ENCODE measurements around the gene FAM89B.
A peak's percentile ranks its signal among the peaks of the same experiment; 100 is the strongest.

The FAM89B gene

GRCh38 chr11:65575568-65576231, 3.4 kb downstream of the FAM89B start, which contains the start of gene EHBP1L1:
Gene EHBP1L1, plus strand, starts transcription at chr11:65576053. Its CDS starts 250 bp downstream, at chr11:65576303.
- FAIRE-seq: no peak

- FAIRE-seq: no peak
These were observed 4.0 kb downstream of the FAM89B start for GRCh38 chr11:65576232-65576866.

- FAIRE-seq: no peak
These were observed 4.8 kb downstream of the FAM89B start for GRCh38 chr11:65576867-65577755.

- no peak for FAIRE-seq
These were observed 5.4 kb downstream of the FAM89B start for GRCh38 chr11:65577756-65578109.

GRCh38 chr11:65578134-65578533, 5.8 kb downstream of the FAM89B start:
- FAIRE-seq: no peak

- FAIRE-seq: no peak
These were observed 6.3 kb downstream of the FAM89B start for GRCh38 chr11:65578667-65579066.

GRCh38 chr11:65579291-65579690, 7.0 kb downstream of the FAM89B start:
- FAIRE-seq: no peak

- no peak for FAIRE-seq
These were observed 7.8 kb downstream of the FAM89B start for GRCh38 chr11:65580031-65580692.

GRCh38 chr11:65580756-65581155, 8.4 kb downstream of the FAM89B start:
- FAIRE-seq: no peak

- FAIRE-seq: no peak
These were observed 9.6 kb downstream of the FAM89B start for GRCh38 chr11:65581928-65582327.

- FAIRE-seq: no peak
These were observed 11.3 kb downstream of the FAM89B start for GRCh38 chr11:65583589-65583988.

- FAIRE-seq: no peak
These were observed 11.8 kb downstream of the FAM89B start for GRCh38 chr11:65584106-65584505.

GRCh38 chr11:65584723-65585171, 12.4 kb downstream of the FAM89B start:
- no peak for FAIRE-seq

- no peak for FAIRE-seq
These were observed 13.3 kb downstream of the FAM89B start for GRCh38 chr11:65585396-65586246.

GRCh38 chr11:65586247-65586630, 13.9 kb downstream of the FAM89B start:
- FAIRE-seq: no peak

- FAIRE-seq: peak; percentile 99
These were observed 14.3 kb downstream of the FAM89B start for GRCh38 chr11:65586676-65587075.

- FAIRE-seq: peak; percentile 69
These were observed 16.1 kb downstream of the FAM89B start for GRCh38 chr11:65588199-65589054.

- no peak for FAIRE-seq
These were observed 17.3 kb downstream of the FAM89B start for GRCh38 chr11:65589444-65590239.

- FAIRE-seq: no peak
These were observed 18.0 kb downstream of the FAM89B start for GRCh38 chr11:65590240-65590738.

Measured in G401.6 (cell line).